NCI-H748 (cell line): Measurements from ENCODE around the gene CHKB.
"Not testable (repeated sequence)": the region's sequence is repeated elsewhere in the genome, so short reads cannot be mapped to it uniquely, and the experiment has no call there.

Experiments
- DNase-seq: peaks from one replicate; lab custom pipeline; 2025; ENCODE audit not compliant: unreplicated experiment; lab: John Stamatoyannopoulos, UW

Gene CHKB

DNA sequence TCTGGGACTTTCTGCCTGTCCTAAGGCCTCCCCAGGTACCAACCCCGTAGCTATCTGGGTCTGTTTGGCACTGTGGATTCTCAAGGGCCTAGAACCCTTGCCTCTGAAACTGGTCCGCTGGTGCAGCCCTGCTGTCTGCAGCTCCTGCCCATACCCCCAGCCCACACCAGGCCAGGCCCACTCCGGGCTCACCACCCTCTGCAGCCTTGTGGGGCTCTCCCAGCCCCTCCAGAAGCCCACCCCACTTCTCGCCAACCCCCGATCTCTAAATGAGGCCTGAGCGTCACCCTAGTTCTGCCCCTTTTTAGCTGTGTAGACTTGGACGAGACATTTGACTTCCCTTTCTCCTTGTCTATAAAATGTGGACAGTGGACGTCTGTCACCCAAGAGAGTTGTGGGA lies 32.3 kb downstream of the CHKB start:
- no peak for DNase-seq

DNA sequence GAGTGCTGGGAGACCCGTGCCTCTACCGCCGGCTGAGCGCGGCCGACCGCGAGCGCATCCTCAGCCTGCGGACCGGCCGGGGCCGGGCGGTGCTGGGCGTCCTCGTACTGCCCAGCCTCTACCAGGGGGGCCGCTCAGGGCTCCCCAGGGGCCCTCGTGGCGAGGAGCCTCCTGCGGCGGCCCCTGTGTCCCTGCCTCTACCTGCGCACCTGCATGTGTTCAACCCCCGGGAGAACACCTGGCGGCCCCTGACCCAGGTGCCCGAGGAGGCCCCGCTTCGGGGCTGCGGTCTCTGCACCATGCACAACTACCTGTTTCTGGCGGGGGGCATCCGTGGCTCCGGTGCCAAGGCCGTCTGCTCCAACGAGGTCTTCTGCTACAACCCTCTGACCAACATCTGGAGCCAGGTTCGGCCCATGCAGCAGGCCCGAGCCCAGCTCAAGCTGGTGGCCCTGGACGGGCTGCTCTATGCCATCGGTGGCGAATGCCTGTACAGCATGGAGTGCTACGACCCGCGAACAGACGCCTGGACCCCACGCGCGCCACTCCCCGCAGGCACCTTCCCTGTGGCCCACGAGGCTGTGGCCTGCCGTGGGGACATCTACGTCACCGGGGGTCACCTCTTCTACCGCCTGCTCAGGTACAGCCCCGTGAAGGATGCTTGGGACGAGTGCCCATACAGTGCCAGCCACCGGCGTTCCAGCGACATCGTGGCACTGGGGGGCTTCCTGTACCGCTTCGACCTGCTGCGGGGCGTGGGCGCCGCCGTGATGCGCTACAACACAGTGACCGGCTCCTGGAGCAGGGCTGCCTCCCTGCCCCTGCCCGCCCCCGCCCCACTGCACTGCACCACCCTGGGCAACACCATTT lies 33.5 kb downstream of the CHKB start:
- no peak for DNase-seq

DNA sequence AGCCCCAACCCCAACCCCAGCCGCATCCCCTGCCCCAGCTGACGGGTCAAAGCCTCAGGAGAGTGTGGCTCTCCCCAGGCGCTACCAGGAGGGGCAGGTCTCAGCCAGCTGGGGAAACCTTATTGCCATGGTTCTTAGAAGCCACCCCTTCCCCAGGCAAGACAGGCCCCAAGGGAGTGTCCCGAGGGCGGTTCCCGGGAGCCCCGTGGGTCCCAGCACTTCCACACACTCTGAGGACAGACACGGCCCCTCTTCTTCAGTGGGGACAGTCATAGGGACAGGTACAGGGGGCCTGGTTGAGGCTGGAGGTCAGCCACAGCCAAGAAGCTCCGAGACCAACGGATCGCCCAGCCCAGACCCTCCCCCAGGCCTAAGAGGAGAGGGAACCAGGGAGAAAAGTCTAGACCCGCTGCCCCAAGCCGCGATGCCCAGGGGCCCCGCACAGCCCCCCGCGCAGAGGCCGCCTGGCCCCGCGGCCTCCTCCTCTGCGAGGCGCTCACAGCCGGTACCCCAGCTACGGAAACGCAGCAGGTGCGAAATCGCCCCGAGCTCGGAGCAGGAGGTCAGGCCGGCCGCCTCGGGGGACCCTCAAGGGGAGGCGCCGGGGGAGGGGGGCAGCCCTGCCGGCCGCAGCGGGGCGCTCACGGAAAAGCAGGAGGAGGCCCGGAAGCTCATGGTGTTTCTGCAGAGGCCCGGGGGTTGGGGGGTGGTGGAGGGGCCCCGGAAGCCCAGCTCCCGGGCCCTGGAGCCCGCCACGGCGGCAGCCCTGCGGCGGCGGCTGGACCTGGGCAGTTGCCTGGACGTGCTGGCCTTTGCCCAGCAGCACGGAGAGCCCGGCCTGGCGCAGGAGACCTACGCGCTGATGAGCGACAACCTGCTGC lies 34.4 kb downstream of the CHKB start:
- no peak for DNase-seq

DNA sequence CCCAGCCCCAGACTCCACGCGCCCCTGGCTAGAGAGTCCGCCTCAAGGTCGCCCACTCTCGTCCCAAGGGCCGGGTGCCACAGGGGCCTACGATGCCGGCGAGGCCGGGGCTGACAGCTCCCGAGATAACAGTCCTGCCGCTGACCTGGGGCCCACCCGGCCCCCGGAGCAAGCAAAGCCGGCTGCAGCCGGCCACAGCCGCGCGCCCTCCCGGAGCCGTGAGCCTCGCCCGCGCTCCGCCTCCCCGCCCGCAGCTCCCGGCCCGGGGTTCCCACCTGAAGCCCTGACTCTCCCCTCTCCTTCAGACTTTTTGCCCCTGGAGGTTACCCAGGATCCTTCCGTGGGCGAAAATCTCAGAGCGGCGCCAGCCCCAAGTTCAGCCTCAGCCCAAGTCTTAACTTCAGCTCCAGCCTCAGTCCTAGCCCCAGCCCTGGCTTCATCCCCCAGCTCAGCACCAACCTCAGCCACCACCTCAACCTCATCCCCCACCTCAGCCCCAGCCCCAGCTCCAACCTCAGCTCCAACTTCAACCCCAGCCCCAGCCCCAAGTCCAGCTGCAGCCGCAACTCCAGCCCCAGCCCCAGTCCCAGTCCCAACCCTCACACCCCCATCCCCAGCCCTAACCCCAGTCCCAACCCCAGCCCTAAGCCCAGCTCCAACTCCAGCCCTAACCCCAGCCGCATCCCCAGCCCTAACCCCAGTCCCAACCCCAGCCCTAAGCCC lies 35.2 kb downstream of the CHKB start:
- DNase-seq = no peak

DNA sequence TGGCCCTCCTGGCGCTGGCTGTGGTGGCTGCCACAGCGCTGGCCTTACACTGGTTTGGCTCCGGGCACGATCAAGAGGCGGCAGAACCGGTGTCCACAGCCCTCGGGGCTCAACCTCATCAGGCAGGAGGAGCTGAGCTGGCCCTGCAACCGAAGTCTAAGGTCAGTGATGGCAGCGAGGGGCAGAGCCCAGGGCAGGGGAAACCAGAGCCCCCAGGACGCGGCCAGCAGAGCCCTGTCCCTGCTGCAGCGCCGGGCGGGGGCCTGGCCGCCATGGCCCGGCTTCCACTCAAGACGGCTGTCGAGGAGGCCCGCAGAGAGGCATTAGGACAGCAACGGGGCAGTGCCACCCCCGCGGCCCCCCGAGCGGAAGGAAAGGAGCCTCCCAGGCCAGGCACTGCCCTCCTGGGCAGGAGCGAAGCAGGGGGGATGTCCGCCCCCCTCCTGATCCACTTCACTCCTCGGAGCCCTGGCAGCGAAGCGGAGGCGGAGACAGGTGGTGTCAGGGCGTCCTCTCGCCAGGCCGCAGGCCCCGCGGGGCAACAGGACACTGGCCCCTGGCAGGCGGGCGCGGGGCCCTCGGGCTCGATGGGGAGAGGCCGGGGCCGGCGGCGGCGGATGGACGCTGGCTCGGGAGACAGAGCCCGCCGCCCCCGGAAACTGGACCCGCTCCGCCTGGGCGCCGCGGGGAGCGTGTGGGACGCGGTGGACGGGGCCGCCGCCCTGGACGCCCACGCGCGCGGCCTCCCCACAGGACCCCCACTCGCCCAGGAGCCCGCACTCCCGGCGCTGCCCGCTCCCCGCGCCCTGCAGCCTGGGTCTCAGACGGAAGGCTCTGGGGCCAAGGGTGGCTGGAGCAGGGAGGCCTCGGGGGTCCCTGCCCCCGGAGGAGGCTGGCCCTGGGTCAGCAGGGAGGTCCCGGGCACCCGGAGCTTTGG lies 36.1 kb downstream of the CHKB start:
- DNase-seq = no peak

DNA sequence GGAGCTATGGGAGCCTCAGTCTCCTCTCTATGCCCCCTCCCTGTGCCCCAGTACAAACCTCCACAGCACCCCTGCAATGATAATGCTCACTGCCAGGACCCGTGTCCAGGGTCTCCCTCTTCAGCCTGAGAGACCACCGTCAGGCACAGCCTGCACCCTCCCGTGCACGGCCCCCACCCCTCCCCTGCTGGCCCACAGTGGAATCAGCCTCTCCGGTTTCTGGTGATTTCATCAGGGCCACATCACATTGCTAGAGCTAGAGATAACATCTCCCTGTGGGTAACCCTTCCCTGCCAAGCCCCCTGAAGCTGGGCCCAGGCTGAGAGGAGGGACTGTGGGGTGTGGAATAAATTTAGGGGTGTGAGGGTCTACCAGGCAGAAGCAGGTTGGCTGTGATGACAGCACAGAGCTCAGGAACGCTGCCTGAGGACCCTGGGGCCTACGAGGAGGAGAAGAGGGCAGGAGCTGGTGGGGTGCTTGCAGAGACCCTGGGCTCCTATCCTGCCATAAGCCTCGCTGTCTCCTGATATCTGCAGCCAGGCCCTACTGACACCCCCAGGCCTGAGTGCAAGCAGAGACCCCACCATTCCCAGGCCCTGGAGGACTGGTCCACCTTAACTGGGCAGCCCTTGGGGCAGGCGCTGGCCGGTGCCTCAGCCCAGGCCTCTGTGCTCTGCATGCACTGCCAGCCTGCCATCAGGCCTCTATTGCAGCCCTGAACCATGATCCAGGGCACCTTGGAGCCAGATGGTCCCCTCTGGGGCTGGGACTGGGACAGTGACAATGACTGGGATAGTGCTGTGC lies 36.9 kb downstream of the CHKB start, which contains the start of gene KLHDC7B:
Gene KLHDC7B, plus strand, starts transcription at position 378 of the 804 bp plus-strand sequence. Its CDS starts 345 bp downstream, at position 723.
- no peak for DNase-seq

DNA sequence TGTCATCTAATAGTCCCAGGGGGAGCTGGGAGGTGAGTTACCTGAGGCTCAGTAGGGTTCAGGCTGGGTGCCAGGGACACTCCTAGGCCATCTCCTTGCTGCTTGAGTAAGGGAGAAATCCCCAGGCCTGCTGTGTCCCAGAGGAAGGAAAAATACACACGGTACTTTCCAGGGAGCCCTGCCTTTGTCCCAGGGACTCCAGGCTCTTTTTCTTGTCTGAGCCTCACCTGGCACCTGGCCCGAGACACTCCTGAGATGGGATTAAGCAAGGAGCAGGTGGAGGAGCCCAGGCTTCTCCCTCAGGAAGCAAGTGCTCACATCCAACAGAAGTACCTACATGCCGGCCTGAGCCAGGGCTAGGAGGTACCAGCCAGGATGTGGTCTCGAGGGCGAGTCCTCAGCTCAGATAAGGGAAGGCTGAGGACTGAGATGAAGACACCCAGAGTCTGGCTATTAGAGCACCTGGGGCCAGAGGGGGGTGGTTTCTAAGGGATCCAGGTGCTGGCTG lies 37.8 kb downstream of the CHKB start:
- no peak for DNase-seq

DNA sequence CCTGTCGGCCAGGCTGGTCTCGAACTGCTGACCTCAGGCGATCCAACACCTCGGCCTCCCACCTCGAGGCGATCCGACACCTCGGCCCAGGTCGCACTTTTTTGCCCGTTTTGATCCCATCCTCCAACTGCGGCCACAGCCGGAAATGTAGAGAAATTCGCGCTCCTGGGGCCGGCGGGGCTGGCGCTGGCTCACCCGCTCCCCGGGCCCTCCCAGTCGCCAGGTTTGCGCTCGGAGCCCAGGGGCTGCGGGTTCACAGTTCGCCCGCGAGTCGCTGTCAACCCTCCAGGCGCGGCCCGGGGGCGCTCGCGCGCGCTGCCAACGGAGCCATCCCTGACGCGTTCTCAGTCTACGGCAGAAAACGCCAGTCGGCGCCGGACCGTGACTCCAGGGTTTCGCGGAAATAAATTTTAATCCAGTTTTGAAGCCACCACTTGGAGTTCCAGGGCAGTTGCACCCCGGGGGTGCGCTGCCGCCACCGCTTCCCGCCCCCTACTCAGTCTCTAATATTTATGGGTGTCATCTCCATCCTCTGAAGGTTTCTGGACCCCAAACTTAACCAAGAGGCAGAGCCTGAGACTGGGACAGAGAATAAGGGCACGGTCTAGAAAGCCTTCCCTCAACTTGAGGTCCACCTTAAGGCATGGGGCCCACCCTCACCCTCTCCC lies 38.4 kb downstream of the CHKB start:
- peak; percentile 53 for DNase-seq

DNA sequence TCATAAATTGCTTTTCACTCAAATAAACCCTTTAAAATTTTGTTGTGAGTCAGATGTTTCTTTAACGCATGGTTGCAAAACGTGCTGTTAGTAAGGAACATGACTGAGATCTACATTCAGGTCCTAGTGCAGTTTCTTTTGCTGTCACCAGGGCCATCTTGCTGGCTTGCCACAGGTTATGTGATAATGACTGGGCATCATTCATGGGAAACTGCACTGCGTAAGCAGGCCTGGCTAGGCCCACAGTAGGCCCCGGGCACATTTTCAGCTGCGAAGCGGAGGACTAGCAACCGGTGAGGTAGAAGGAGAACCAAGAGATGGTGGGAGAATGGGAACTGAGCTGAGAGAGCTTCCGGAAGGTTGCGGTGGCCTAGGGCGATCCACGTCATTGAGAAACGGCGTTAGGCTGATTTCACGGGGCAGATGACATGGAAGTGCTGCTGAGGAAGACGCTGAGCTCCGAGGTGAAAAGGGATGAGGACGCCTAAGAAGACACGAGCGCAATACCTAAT lies 40.2 kb downstream of the CHKB start:
- no peak for DNase-seq

DNA sequence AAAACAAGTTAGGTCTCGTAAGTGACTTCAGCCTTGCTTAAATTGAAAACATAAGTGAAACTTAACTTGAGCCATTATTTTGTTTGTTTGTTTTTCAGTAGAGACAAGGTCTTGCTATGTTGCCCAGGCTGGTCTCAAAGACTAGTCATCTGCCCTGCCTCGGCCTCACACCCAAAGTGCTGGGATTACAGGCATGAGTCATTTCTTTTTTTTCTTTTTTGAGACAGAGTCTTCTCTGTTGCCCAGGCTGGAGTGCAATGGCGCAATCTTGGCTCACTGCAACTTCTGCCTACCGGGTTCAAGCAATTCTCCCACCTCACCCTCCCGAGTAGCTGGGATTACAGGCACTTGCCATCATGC lies 41.0 kb downstream of the CHKB start:
- DNase-seq = not testable (repeated sequence)

DNA sequence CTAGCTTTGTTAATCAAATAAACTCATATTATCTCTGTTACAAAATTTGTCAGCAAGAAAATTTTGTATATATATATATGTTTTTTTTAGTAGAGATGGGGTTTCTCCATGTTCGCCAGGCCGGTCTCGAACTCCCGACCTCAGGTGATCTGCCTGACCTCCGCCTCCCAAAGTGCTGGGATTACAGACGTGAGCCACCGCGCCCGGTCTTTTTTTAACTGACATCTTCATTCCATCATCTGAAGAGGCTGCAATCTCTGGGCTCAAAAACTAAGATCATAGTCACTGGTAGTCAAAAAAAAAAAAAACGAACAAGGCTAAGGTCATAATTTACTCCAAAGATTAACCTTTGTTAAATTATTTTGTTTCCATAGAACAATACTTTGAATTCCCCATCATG lies 42.3 kb downstream of the CHKB start:
- DNase-seq = no peak

DNA sequence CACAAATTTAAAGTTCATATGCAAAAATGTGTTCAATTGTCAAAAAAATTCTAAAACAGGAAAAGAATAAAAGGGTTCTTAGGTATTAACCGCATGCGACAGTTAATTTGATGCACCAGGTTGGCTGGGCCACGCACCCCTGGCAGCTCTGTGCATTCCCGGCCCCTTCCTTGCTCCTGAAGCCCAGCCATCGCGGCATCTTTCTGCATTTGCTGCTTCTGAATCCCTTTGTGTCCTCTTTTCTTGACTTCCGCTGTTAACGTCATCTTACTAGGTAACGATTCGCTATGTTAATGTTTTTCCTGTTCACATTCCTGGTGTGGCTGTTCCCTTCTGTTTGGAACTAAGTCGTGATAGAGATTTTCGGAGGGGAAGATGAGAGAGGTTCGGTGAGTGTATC lies 44.9 kb downstream of the CHKB start:
- DNase-seq = no peak

DNA sequence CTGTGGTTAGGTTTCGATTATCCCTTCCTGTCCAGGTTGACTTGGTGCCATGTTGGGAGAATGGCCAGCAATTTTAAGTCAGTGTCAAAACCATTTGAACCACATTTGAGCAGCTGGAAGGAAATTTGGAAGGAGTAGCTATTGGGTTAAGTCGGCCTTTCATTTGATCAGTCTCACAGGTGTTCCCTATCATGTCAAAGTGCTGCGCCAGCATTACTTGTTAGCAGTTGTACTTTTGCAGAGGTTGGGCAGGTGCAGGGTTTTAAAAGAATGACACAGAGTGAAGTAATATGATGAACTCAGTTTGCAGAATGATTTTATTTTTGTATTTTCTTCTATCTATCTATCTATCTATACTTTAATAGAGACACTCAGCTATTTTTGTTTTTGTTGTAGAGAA lies 46.4 kb downstream of the CHKB start:
- no peak for DNase-seq

DNA sequence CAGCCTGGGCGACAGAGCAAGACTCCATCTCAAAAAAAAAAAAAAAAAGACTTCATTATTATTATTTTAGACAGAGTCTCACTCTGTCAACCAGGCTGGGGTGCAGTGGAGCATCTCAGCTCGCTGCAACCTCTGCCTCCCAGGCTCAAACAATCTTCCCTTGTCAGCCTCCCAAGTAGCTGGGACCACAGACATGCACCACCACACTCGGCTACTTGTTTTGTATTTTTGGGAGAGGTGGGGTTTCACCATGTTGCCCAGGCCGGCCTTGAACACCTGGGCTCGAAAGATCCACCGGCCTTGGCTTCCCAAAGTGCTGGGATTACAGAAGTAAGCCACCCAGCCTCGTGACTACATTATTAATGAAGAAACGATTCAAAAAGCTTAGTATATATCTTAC lies 47.5 kb downstream of the CHKB start:
- DNase-seq = no peak

DNA sequence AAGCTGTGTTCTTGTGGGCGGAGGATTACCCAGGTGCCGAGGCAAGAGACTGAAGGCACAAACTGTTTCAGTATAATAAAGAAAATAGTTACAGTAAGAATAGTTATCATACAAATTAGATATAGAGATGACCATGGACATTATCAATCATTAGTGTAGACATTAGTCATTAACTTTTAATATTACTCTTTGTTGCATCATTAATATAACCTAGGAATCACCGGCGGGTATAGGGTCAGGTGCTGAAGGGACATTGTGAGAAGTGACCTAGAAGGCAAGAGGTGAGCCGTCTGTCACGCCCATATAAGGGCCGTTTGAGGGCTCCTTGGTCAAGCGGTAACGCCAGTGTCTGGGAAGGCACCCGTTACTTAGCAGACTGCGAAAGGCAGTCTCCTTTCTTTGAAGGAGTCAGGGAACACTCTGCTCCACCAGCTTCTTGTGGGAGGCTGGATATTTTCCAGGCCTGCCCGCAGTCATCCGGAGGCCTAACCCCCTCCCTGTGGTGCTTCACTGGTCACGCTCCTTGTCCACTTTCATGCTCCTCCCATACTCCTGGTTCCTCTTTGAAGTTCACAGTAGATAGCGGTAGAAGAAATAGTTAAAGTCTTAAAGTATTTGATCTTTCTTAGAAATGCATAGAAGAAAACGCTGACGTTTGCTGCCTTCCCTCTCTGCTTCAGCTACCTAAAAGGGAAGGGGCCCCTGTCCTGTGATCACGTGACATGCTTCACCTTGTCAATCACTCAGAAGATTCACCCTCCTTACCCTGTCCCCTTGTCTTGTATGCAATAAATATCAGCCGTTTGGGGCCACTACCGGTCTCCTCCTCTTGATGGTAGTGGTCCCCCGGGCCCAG lies 48.6 kb downstream of the CHKB start:
- not testable (repeated sequence) for DNase-seq

DNA sequence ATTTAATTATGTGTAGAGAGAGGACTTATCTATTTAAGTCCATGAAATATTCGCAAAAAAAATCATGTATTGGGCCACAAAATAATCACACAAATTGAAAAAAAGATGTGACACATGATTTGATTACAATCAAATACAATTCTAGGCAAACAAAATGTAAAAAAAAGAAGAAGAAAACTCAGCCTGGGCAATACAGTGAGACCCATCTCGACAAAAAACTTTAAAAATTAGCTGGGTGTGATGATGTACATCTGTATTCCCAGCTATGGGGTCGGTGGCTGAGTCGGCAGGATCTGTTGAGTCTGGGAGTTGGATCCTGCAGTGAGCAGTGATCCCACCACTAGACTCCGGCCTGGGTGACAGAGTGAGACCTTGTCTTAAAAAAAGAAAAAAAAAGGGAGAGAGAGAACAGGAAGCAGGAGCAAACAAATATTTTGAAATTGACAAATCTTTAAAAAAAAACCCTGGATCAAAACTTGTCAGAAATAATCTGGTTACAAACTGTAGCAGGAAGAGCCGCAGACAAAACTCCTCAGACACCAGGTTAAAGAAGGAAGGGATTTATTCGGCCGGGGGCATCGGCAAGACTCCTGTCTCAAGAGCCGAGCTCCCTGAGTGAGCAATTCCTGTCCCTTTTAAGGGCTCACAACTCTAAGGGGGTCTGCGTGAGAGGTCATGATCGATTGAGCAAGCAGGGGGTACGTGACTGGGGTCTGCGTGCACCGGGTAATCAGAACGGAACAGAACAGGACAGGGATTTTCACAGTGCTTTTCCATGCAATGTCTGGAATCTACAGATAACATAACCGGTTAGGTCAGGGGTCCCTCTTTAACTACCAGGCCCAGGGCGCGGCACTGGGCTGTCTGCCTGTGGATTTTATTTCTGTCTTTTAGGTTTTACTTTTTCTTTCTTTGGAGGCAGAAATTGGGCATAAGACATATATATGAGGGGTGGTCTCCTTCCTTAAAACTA lies 49.5 kb downstream of the CHKB start:
- no peak for DNase-seq
